NT2/D1 (cell line): ENCODE measurements around the gene KCTD15.

Experiments
- SUZ12 ChIP-seq: IDR thresholded peaks from 2 replicates; pipeline ENCODE4 v1.6.1; 2011; ENCODE audit not compliant: insufficient read length, insufficient read depth; ENCODE audit errors: extremely low read depth
- YY1 ChIP-seq: IDR thresholded peaks from 2 replicates; pipeline ENCODE4 v1.6.1; 2011; ENCODE audit not compliant: insufficient read length, insufficient read depth
- ZNF274 ChIP-seq: IDR thresholded peaks from 2 replicates; pipeline ENCODE4 v1.6.1; 2011; ENCODE audit warnings: mild to moderate bottlenecking, low read depth, low read length

DNA sequence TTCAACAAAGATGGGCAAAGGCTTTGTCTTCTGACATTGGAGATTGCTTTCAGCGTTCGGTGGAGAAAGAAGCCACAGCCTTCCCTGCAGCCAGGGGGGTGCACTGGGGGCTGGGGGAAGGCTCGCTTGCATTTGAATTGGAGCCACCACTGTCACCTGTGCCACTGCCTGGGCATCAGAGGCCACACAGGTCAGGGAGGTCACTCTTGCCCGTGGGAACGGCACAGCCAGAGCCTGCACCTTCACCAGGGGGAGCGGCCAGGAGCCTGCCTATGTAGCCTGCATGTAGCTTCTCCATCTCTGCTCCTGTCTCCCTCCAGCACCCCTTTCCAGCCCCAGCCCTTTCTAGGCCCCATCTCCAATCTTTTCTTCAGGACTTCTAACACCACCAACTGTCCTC lies 43.7 kb upstream of the KCTD15 start:
- TF ChIP-seq ZNF274 (no peak), YY1 (no peak), SUZ12 (no peak)
